HFF-Myc (cell line): Measurements from ENCODE around the gene PPP1R1B.

Source experiments
- DNase-seq: peaks from one replicate; pipeline ENCODE4 v3.0.0-alpha.2; 2011; ENCODE audit warnings: low read depth; ENCODE audit errors: extremely low read depth
- H3K4me3 ChIP-seq: replicated peaks from 2 replicates; pipeline ENCODE4 v1.5.1; 2011; ENCODE audit warnings: low read depth, mild to moderate bottlenecking, control low read depth, low read length
- CTCF ChIP-seq: IDR thresholded peaks from 2 replicates; pipeline ENCODE4 v1.5.1; 2012; ENCODE audit warnings: mild to moderate bottlenecking, low read depth, low read length, control low read depth; ENCODE audit errors: missing control alignments

The PPP1R1B gene

GRCh38 chr17:39639566-39640458, 13.1 kb downstream of the PPP1R1B start:
- DNase-seq = no peak
- no peak overlapping the region for H3K4me3 ChIP-seq
- TF ChIP-seq CTCF = no peak

- TF ChIP-seq CTCF = no peak
- no peak for DNase-seq
- no peak overlapping the region for H3K4me3 ChIP-seq
Measured at GRCh38 chr17:39640591-39641031, 13.9 kb downstream of the PPP1R1B start.

GRCh38 chr17:39641097-39641496, 14.3 kb downstream of the PPP1R1B start:
- H3K4me3 ChIP-seq = no peak overlapping the region
- DNase-seq = no peak
- TF ChIP-seq CTCF = no peak

DNA sequence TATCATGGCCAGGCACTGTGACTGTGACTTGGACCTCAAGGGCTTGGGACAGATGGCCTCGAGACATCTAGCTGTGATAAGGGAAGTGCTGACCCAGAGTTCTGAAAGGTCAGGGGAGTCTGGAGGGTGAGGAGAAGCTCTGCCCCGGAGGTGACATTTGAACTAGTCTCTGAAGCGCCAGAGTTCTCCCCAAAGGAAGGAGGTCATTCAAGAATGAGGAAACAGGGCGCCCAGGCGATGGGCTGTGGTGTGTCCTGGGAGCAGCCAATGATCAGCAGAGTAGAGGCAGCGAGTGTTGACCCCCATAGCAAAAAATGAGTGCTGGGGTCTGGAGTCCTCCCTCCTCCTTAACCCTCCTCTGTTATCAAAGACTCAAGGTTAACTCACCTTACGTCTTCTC, 15.1 kb downstream of the PPP1R1B start:
- no peak for DNase-seq
- no peak for TF ChIP-seq CTCF
- H3K4me3 ChIP-seq = no peak overlapping the region

DNA sequence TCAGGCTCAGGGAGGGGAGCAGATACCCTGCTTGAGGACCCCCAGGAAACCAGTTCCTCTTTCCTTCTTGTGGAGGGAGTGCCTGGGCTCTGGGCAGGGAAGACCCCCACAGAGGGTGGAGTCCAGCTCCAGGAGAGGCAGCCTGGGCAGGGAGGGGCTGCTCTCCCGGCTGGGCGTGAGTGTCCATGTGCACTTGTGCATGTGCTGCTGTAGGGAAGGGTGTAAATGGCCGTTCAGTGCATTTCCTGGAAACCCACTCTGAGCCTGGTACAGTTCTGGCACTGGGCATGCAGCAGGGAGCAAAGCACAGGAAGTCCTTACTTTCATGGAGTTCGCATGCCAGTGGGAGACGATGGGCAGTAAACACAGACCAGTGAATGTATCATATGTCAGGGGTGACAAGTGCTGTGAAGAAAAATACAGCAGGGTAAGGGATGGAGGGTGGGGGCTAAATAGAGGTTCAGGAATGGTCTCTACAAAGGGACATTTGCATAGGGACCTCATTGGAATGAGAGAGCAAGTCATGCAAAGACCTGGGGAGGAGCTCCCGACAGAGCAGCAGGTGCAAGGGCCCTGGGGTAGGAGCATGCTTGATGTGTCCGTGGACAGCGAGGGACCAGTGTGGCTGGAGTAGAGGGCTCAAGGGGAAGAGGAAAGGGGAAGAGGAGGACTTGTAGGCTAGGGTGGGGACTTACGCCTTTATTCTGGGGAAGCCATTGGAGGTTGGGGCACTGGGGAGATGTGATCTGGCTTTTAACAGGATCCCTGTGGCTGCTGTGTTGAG, 15.7 kb downstream of the PPP1R1B start:
- TF ChIP-seq CTCF = no peak

DNA sequence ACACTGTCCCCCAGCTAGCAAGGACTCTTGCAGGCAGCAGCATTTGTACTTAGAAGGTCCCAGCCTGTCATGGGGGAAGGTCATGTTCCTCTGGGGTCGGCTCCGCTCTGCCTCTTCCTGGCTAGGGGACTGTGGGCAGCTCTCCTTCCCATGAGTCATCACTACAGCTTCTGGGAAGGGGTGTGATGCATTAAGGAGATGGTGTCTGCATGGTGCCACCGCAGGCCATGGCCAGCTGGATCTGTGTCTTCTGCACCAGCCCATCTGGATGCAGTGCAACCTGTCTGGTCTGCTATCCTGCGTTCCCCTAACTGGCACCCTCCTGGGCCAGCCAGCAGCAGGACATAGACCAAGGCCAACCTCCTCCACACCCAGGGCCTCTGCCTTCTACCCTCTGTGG, 16.5 kb downstream of the PPP1R1B start:
- no peak for DNase-seq
- no peak for TF ChIP-seq CTCF
- H3K4me3 ChIP-seq = no peak overlapping the region

More for the DNA sequence above, 15.7 kb downstream of the PPP1R1B start:
- H3K4me3 ChIP-seq = no peak overlapping the region
- DNase-seq = no peak
